NCI-H1694 (cell line): ENCODE measurements around the gene MAD1L1.

Experiments used
- DNase-seq: peaks from one replicate; lab custom pipeline; 2025; lab: John Stamatoyannopoulos, UW

Gene MAD1L1

DNA sequence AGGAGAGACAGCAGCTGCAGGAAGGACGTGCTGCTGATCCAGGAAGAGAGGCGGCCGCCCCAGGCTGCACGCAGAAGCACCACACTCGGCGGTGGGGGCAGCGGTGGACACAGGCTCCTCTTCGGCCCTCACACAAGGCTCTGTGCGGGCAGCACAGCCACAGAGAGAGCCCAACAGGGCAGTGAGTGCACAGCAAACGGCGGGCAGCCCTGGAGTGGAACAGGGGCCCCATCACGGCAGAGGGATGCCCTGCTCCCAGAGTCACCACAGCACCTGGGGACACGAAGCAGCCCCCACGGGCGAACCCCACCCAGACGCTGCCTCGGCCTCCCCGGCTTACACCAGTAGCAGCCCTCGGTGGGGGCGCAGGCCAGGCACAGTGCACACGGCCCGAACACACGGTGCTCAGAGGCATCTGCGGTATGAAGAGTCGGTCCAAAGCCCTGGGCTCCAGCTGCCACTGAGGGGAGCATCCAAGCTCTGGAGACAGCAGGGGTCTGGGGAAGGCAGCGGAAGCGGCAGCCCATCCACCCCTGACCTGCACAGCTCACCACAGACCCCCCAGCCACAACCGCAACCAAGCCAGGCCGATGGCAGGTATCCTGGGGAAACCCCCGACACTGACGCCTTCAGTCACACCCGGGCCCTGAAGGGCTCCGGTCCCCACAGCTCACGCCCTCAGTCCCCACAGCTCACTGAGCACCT, 26.1 kb upstream of the MAD1L1 start:
- DNase-seq = no peak

GRCh38 chr7:2257651-2258050, 24.9 kb upstream of the MAD1L1 start:
- no peak for DNase-seq

DNA sequence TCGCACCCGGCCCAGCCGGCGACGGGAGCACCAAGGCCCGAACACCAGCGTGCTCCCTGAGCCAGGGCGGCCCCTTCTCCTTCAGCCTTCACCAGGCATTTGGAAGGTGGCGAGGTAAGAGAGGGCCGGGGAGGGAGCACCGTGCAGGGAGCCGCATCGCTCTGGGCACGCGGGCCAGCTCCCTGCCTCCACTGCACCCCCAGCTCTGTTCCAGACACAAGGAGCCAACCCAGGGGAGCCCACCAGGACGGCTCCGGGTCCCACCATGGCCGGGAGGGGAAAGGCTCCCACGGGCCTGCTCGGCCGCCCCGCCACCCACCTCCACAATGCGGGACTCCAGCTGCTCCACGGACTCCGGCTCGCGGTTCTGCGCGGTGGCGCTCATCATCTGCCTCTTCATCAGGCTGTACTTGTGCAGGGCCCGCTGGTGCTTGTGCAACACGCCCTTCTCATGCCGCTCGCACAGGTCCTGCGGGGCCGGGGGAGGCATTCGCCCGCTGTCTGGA, 24.4 kb upstream of the MAD1L1 start:
- no peak for DNase-seq

DNA sequence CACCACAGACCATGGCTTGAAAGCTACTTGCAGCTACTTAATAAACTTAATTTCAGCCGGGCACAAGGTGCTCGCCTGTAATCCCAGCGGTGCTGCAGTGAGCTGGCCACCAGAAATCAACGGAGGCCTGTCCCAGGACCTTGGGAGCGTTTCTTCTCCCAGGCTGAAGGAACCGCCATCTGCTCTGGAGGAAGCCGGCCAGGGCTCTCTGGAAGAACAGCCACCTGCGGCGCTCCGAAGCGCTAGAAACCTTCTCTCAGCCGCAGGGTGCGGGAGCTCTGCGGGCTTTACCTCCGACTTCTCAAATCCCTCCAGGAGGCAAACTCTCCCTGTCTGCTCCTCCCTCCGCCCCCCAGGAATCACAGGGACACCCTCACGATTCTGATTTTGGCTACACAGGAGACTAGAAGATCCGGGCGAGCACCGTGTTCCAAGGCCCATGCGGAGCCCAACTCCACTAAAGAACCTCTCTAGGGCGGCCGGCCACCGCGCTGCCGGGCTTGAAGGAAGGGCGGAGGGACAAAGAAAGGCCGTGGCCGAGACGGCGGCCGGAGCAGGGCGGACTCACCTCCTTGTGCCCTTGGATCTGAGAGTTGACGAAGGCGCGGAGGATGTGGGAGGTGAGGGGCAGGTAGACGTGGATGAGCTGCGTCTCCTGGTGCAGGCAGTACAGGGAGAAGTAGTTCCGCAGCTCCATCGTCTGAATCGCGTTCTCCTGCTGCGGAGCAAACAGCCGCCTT, 23.7 kb upstream of the MAD1L1 start:
- DNase-seq = no peak

DNA sequence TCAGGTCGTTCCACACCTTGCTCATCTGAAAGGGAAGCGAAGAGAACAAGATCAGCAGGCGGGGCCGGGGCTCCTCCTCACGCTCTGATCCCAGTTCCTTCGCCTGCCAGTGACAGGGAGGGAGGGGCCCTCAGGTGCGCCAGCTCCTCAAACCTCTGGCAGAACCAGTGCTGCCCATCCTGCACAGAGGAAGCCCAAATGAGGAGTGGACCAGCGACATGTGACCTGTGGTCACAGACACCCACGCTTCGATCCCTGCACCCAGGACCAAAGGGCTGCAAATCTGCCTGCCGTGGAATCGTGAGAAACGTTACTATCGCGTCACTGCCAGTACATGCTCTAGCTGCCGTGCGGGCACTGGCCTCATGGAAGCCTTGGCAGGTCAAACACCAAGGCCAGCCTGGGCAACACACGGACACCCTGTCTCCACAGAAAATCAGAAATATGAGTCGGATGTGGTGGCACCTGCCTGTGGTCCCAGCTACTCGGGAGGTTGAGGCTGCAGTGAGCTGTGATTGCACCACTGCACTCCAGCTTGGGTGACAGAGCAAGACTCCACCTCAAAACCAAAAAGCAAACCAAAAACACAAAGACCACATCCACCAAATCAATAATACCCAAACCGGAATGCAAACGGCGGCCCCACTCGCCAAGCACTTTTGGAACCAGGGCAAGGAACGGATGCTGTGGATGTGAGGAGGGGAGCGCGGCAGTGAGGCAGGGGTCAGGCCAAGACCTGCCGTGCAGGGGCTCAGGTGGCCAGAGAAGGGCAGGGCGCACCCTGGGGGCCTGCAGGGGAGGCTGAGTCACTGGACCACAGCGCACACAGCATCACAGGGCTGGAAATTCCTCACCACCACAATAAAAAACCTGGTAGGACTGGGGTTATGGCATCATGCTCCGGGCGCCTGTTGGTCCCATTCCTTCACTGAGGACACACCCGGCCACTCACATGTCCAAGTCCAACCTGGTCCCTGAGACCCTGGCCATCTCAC, 22.7 kb upstream of the MAD1L1 start:
- no peak for DNase-seq

DNA sequence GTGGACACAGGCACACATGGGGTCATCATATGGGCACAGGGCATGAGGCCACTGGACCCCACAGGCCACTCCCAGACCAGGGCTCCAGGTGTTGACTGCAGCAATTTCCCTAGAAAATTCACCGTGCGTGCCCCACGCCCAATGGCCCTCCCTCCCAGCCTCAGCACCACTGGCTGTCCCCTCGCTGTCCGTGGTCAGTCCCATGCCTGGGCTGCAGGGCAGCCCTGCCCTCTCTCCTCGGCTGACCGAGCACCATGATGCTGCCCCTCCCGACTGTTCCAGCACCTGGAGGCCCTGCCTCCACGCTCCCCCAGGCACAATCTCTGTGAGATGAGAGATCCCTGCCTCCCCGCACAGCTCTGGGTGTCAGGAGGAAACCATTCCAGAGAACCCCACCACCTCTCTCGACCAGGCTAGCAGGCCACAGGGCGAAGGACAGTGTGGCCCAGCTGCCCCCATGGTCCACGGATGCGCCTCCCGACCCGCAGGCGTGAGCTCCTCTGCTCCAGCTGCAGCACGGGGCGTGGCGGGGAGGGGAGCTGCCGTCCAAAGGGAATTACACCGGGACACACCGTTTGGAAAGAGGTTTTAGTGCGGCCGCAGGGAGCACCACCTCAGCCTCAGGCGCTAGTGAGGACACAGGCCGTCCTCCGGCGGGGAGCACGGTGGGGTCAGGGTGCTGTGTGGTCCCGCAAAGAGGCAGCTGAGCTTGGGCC, 21.8 kb upstream of the MAD1L1 start:
- DNase-seq = no peak

DNA sequence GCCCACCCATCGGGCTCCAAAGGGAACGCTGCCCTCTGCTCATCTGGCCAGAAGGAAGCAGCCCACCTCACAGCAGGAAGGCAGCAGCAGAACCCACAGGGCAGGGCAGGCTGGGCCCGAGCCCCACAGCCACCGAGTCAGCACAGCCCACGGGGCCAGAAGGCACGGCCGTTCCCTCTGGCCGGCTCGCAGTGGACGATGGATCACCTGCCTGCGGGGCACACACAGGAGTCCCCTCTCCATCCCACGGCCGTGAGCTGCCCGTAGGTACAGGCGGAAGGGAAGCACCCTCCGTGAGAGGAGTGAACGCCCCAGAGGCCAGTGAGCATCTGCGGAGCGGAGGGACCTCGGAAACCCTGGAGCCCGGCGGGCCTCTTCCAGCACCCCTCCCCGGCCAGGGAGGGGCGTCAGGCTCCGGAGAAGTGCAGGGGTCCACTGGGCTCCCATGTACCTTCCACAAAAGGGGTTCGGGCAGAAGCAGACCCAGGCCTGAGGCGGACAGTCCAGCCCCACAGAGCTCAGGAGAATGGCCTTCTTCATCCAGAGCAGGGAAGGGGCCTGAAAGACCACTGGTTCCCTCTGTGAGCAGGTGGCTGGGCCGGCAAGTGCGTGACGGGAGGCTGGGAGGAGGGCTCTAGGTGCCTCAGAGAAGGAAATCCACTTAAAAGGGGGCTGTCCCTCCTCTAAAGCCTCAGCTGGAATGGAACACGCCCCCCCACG, 20.9 kb upstream of the MAD1L1 start:
- no peak for DNase-seq

- no peak for DNase-seq
Measured at GRCh38 chr7:2253021-2253420, 20.3 kb upstream of the MAD1L1 start.

- no peak for DNase-seq
Measured at GRCh38 chr7:2251841-2252771, 19.4 kb upstream of the MAD1L1 start.

GRCh38 chr7:2251381-2251780, 18.6 kb upstream of the MAD1L1 start:
- no peak for DNase-seq

- DNase-seq = no peak
Measured at GRCh38 chr7:2249744-2250323, 17.1 kb upstream of the MAD1L1 start.

GRCh38 chr7:2248984-2249694, 16.4 kb upstream of the MAD1L1 start:
- DNase-seq = no peak

GRCh38 chr7:2247141-2247995, 14.6 kb upstream of the MAD1L1 start:
- no peak for DNase-seq

DNA sequence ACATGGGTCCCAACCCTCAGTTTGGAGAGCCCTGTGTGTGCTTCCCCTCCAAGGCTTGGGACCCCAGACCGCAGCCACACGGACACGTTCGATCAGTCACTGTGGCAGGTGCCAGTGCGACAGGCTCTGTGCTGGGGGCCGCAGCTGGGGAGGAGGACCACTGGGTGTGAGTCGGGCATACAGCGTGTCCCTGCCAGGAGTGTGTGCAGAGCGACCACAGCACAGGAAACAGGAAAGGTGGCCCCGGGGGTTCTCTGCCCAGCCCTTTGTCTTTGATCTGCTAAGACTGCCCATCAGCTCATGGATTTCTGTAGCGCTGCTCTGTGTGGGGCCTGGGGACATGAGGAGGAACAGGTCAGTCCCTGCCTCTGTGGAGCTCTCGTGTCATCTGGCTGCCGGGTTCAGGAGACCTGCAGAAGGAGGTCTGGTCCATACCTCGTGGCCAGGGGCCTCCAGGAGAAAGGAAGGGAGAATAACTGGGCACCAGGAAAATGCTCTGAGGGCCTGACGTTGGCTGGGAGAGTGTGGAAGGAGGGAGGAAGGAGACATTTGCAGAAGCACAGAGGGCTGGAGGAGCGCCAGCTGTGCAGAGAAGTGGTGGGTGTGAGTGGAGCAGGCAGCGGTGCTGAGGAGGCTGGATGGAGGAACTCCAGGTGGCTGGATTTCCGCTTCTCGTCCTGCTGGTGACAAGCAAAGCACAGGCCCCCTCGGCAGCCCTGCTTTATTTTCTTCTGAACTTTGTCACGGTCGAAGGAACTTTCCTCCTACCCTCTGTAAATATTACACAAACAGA, 13.3 kb upstream of the MAD1L1 start:
- no peak for DNase-seq

DNA sequence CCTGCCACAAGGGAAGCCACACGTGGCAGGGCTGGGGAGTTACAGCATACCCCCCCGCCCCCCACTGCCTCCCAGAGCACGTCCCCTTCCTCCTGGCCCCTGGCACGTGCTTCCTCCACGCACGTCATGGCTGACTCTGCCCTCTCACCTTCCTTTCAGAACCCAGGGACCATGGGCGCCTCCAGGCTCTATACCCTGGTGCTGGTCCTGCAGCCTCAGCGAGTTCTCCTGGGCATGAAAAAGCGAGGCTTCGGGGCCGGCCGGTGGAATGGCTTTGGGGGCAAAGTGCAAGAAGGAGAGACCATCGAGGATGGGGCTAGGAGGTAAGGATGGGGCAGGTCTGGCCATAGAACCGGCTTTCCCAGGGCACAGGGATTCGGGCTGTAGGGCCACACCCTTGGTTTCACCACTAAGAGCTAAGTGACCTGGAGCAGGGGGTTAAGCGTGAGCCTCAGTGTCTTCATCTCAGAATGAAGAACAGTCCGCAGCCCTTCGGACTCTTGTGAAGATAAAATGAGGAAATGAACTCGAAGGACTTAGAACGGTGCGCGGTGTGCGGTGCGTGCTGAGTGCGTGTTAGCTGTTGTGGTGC, 11.8 kb upstream of the MAD1L1 start:
- DNase-seq = no peak

- no peak for DNase-seq
Measured at GRCh38 chr7:2243458-2243857, 10.7 kb upstream of the MAD1L1 start.
